NCI-H2081 (cell line): ENCODE data around the gene HGFAC.
A peak's percentile ranks its signal among the peaks of the same experiment; 100 is the strongest.

Experiments used
- DNase-seq, 2 experiments: peaks; one replicate each; lab custom pipeline; 2025; lab: John Stamatoyannopoulos, UW

HGFAC gene

GRCh38 chr4:3426465-3427133 is 15.2 kb upstream of the HGFAC start:
- DNase-seq: no peak

DNA sequence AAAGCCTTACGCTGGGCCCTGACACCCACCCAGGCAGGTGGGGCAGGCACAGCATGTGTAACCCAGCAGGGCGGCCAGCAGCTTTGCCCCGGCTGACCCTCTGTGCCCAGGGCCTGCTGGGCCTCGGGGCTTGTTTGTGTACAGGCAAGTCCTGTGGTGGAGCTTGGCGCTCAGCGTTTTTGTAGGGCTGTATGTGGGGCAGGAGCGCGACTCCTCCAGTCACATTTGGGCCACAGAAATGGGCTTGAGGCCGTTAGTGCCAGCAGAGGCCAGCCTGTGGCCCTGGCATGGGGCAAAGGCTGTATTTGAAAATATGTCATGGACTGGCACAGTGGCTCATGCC is 14.7 kb upstream of the HGFAC start:
- DNase-seq: no peak

- DNase-seq: no peak
Measured at GRCh38 chr4:3427706-3428446, 13.9 kb upstream of the HGFAC start.

GRCh38 chr4:3429651-3430050 is 12.1 kb upstream of the HGFAC start:
- DNase-seq: no peak

- DNase-seq: no peak
Measured at GRCh38 chr4:3430524-3430923, 11.2 kb upstream of the HGFAC start.

DNA sequence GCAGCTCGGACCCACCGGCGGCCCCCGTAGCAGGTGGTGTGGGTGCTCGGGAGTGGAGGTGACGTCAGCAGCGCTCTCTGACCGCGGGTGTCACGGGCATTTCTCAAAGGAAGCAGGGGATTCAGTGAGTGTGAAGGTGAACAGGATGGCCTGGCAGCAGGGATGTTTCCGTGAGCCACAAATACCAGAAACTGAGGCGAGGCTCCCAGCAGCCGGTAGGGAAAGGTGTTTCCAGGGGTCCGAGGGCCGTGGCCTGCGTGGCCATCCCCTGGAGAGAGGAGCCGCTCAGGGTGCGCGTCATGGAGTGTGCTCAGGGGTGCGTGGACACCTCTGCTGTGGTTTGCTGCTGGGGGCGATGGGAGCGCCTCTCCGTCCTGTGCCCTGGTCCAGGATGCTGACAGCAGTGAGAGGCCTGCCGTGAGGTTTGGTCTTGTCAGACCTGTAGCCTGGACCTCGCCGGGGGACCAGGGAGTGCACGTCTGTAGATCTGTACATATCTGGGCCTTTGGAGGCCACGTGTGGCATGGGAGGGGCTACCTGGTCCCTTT is 10.2 kb upstream of the HGFAC start:
- no peak for DNase-seq

GRCh38 chr4:3432381-3432790 is 9.4 kb upstream of the HGFAC start:
- DNase-seq: no peak

DNA sequence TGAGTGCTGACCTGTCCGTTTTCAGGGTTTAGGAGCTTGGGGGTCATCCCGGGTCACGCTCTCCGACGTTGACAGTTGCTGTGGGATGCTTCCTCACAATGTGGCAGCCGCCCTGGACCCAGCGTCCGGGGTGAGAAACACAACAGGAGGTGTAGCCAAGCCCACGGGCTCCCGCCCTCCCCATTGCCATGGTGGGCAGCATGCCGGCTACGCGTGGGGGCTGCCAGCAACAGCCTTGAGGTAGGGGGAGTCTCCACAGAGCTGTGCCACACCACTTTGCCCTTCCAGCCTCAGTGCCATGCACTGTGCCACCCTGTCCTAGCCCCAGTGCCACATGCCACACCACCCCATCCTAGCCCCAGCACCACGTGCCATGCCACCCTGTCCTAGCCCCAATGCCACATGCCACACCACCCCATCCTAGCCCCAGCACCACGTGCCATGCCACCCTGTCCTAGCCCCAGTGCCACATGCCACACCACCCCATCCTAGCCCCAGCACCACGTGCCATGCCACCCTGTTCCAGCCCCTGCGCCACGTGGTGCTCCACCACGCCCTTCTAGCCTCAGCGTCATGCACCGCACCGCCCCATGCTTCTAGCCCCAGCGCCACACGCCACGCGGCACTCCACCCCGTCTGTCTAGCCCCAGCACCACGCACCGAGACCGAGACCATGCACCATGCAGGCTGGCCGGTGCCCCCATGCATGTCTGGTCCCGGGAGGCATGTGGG is 8.5 kb upstream of the HGFAC start:
- DNase-seq: no peak

DNA sequence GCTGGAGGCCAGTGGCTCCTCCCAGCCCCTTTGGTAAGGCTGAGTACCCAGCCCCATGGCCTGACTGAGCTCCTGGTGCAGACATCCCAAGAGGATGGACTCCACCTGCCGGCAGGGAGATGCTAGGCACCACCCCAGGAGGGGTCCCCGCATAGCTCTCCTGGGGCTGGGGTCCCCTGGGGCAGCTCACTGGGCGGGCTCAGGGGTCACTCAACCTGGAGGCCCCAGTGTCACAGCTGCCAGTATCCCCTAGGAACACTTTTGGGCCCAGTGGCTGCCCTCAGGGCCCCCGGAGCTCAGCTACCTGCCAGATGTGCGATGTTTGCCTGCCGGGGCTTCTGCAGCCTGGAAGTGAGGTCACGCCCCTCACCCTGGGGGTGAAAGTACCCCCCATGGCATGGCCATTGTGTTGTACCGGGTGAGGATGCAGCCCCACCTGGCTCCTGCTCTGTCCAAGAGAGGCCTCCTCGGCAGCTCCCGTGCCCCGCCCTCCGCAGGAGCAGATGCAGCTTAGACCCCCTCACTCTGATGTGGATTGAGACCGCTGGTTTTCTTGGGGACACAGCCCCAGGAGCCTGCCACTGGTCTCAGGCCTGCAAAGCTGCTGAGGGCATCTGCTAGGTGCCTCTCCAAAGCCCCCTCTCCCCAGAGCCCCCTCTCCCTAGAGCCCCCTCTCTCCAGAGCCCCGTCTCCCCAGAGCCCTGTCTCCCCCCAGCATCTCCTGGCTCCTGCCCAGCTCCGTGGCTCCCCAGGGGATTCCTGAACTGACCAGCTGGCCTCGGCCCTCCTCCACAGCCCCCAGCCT is 6.7 kb upstream of the HGFAC start:
- no peak for DNase-seq

GRCh38 chr4:3435686-3435956 is 6.1 kb upstream of the HGFAC start:
- no peak for DNase-seq

- no peak for DNase-seq
Measured at GRCh38 chr4:3436048-3436797, 5.5 kb upstream of the HGFAC start.

GRCh38 chr4:3436798-3437581 is 4.8 kb upstream of the HGFAC start:
- DNase-seq: peak in 1 of 2 experiments; percentile 50

GRCh38 chr4:3437582-3437936 is 4.2 kb upstream of the HGFAC start:
- no peak for DNase-seq

GRCh38 chr4:3437998-3438846 is 3.5 kb upstream of the HGFAC start:
- no peak for DNase-seq

GRCh38 chr4:3438847-3439180 is 3.0 kb upstream of the HGFAC start:
- no peak for DNase-seq

DNA sequence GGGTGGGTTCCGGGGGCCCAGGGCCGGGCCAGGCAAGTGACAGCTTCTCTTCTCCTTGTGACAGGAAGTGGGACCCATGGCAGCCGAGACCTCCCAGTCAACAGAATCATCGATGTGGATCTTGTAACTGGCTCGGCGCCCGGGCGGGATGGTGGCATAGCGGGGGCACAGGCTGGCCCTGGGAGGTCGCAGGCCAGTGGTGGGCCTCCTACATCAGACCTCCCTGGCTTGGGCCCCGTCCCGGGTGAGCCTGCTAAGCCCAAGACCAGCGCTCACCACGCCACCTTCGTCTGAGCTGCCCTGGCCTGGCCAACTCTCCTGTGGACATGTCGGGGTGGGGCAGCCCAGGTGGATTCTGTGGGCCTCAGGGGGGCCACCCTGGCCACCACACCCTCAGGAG is 2.4 kb upstream of the HGFAC start:
- no peak for DNase-seq

GRCh38 chr4:3440011-3440410 is 1.8 kb upstream of the HGFAC start:
- peak; percentile 30 to 38 for DNase-seq

DNA sequence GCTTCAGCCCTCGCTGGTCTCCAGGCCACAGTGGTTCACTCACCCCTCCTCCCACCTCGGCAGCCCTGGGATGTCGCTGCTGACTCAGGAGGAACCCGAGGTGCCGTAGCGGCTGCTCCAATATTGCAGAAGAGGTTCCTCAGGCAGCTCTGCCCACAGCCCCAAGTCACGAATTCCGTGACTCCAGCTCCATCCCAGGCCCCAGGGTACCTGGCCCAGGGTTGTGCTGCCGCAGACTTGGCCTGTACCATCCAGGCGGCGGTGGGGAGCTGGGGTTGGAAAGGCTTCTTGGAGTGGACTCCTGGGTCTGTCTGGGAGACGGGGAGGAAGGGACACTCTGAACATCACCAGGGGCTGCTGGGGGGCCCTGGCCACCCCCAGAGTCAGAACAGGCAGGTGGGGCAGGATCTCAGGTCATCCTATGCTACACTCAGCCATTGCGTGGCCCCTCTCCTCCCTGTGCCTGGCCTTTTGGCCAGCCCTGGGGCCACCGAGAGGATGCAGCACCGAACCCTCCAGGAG is 728 bp upstream of the HGFAC start:
- DNase-seq: no peak

- no peak for DNase-seq
Measured at GRCh38 chr4:3442460-3442958, 741 bp downstream of the HGFAC start.
